Right lobe of liver (tissue), 6 donors: ENCODE results near the gene KPNA1. TPM values are rescaled to one million over a fixed set of nuclear protein-coding genes. Genes with fewer than 3 reads are reported as not detected.

Experiments
- ATAC-seq, 4 donors: fragments of 200-7000 bp; cut with Tn5 transposase; one replicate each; pipeline ENCODE4 v1.9.1; 2020; ENCODE audit warnings: mild to moderate bottlenecking in 4 of 4, moderate library complexity in 4 of 4
- DNase-seq, 3 donors: peaks; one replicate each; pipeline ENCODE4 v3.0.0-alpha.2; 2020
- H3K27ac ChIP-seq, 3 donors: fragments of 200-600 bp; one replicate each; pipeline ENCODE4 v1.8.0; 2022
- H3K27me3 ChIP-seq, 2 donors: fragments of 200-600 bp; one replicate each; pipeline ENCODE4 v1.8.0; 2022
- H3K36me3 ChIP-seq, 4 donors: fragments of 200-600 bp; sonication (generic) in 1 of 4; one replicate each; pipeline versions ENCODE4 v1.5.1 to v1.8.0; 2017 to 2022; ENCODE audit warnings: control low read depth in 1 of 4
- H3K4me1 ChIP-seq, 4 donors: fragments of 200-600 bp; sonication (generic) in 1 of 4; one replicate each; pipeline versions ENCODE4 v1.5.1 to v1.8.0; 2017 to 2022; ENCODE audit warnings: control low read depth in 1 of 4
- H3K4me3 ChIP-seq, 3 donors: fragments of 200-600 bp; one replicate each; pipeline ENCODE4 v1.8.0; 2022
- H3K9me3 ChIP-seq, 4 donors: fragments of 200-600 bp; sonication (generic) in 1 of 4; one replicate each; pipeline versions ENCODE4 v1.5.1 to v1.8.0; 2017 to 2022; ENCODE audit warnings: control low read depth in 1 of 4
- POLR2A ChIP-seq: fragments of 450-650 bp; IDR thresholded peaks from one replicate; pipeline ENCODE4 v1.6.1; 2017; ENCODE audit warnings: antibody characterized with exemption, mild to moderate bottlenecking
- WGBS: methylation state at CpG from one replicate; pipeline ENCODE4 v1.1.6; 2018; ENCODE audit warnings: low coverage, low lambda C conversion rate; ENCODE audit not compliant: insufficient coverage; ENCODE audit errors: missing lambda C conversion rate; 5-methylcytosine and 5-hydroxymethylcytosine counted together
- intact Hi-C, 2 donors: fragments of 100-400 bp; cut with DNase I; formaldehyde crosslinking; loops; one replicate each; pipeline versions ENCODE4 v1.11.2 to v1.14.1; 2022
- total RNA-seq, 6 experiments: library from RNA; depleted of rRNA in 2 of 6; stranded (reverse); fragments of >200 nt in 2 of 6; fragmentation: NEBNext Ultra II Directional in 3 of 6; extraction: Animal tissue kit (Norgen Biotek cat#: 25700) in 3 of 6; gene quantifications; one replicate each; pipeline versions ENCODE4 v1.1.0 to v1.2.4, GENCODE V29; 2016 to 2023
- TF ChIP-seq, protein P1 (sequence below), 4 donors: fragments of 200-600 bp in 3 of 4; fragments of 450-650 bp in 1 of 4; IDR thresholded peaks; one replicate each; pipeline versions ENCODE4 v1.5.1 to v1.8.0; 2016 to 2022; ENCODE audit warnings: antibody characterized with exemption in 4 of 4, mild to moderate bottlenecking in 2 of 4
- donor health status: DM: no; HTN: yes; CAD: no.
- donor health status: DM: no; HTN: no; CAD: no.
- donor health status: DM: no; HTN: no; CAD: no.
- donor health status: DM: no; HTN: yes; CAD: no.
- donor health status: DM: no; HTN: yes; CAD: no.

KPNA1 gene
- total RNA-seq, 6 experiments from 2014 or later: 33.7 to 61.3 (median 51.2) TPM

GRCh38 chr3:122476532-122476931 lies 38.2 kb downstream of the KPNA1 start:
- no peak overlapping the region for H3K4me3 ChIP-seq
- no peaks in the 10 kb centered on the region for H3K9me3 ChIP-seq
- no peaks in the 10 kb centered on the region for H3K27me3 ChIP-seq
- 100% methylated on average over 1 of the region's 2 CpGs for WGBS
- no peaks in the 10 kb centered on the region for H3K36me3 ChIP-seq
- DNase-seq: no peak
- intact Hi-C loops: no loop called here
- peaks cover 0 to 10% (median 0%) of the 10 kb centered on the region in 4 donors for H3K4me1 ChIP-seq
- no peak for ATAC-seq
- TF ChIP-seq, protein P1, sequence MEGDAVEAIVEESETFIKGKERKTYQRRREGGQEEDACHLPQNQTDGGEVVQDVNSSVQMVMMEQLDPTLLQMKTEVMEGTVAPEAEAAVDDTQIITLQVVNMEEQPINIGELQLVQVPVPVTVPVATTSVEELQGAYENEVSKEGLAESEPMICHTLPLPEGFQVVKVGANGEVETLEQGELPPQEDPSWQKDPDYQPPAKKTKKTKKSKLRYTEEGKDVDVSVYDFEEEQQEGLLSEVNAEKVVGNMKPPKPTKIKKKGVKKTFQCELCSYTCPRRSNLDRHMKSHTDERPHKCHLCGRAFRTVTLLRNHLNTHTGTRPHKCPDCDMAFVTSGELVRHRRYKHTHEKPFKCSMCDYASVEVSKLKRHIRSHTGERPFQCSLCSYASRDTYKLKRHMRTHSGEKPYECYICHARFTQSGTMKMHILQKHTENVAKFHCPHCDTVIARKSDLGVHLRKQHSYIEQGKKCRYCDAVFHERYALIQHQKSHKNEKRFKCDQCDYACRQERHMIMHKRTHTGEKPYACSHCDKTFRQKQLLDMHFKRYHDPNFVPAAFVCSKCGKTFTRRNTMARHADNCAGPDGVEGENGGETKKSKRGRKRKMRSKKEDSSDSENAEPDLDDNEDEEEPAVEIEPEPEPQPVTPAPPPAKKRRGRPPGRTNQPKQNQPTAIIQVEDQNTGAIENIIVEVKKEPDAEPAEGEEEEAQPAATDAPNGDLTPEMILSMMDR (IDR thresholded peaks at IDR 0.05): no peak
- no peak for TF ChIP-seq POLR2A
- H3K27ac ChIP-seq: no peak overlapping the region

- ATAC-seq: no peak
- intact Hi-C loops: no loop called here
- WGBS: 83% methylated on average over 2 of the region's 2 CpGs
- Histone ChIP-seq H3K36me3 (no peaks in the 10 kb centered on the region), H3K4me1 (peaks cover 0 to 10% (median 0%) of the 10 kb centered on the region in 4 donors), H3K27ac (no peak overlapping the region), H3K27me3 (no peaks in the 10 kb centered on the region), H3K4me3 (no peak overlapping the region), H3K9me3 (no peaks in the 10 kb centered on the region)
- no peak for DNase-seq
- TF ChIP-seq POLR2A: no peak
- TF ChIP-seq, protein P1 (IDR thresholded peaks at IDR 0.05): no peak
Measured at GRCh38 chr3:122475316-122475715, 39.4 kb downstream of the KPNA1 start.

DNA sequence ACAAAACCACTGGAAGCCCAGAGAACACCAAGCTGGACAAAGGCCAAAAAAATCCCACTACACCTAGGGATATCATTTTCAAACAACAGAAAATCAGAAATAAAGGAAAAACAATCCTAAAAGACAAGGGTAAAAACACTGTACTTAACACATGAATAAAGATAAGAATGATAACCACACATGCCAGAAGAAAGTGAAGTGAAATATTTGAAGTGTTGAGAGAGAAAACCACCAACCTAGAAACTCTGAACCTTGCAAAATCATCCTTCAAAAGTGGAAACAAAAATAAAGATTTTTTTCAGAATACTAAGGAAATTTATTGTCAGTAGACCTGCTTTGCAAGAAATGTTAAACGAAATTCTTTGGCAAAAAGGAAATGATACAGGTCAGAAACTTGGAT lies 45.1 kb downstream of the KPNA1 start:
- TF ChIP-seq, protein P1 (IDR thresholded peaks at IDR 0.05): no peak
- Histone ChIP-seq H3K4me3 (no peak overlapping the region), H3K4me1 (peaks cover 0 to 19% (median 0%) of the 10 kb centered on the region in 4 donors), H3K27ac (no peak overlapping the region), H3K27me3 (no peaks in the 10 kb centered on the region), H3K36me3 (peaks cover 0 to 8% (median 0%) of the 10 kb centered on the region in 4 donors), H3K9me3 (no peaks in the 10 kb centered on the region)
- 47% methylated on average over 1 of the region's 1 CpG for WGBS
- ATAC-seq: no peak
- DNase-seq: no peak
- intact Hi-C loops: no loop called here

DNA sequence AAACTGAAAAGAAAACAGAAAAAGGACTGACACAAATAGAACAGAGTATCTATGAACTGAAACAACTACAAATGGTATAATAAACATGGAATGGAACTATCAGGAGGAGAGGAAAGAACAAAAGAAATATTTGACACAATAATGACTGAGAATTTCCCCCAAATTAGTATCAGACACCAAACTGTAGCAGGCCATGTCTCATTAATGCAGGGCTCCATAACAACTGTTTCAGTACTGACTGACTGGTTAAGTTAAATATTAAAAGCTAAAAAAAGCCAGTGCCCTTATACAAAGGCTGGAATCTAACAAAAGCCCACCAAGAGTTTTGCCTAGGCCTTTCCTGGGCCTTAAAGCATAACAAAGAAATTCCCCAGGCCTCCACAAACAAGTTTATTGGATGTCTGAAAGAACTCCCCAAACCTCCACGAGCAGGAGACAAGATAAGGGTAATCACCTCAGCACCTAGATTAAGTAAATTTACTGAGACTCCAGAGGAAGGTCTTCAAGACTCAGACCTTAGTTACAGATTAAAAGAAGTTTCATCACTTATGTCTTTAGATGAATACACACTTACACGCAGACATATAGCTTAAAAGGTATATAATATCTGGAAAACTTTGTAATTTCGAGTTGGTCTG lies 45.7 kb downstream of the KPNA1 start:
- H3K9me3 ChIP-seq: no peaks in the 10 kb centered on the region
- ATAC-seq: no peak
- H3K36me3 ChIP-seq: peaks cover 0 to 8% (median 0%) of the 10 kb centered on the region in 4 donors
- no peak for TF ChIP-seq POLR2A
- TF ChIP-seq, protein P1 (IDR thresholded peaks at IDR 0.05): no peak
- no peak for DNase-seq
- no peak overlapping the region for H3K4me3 ChIP-seq
- WGBS: 60% methylated on average over 3 of the region's 3 CpGs
- H3K4me1 ChIP-seq: peaks cover 0 to 15% (median 0%) of the 10 kb centered on the region in 4 donors
- intact Hi-C loops: no loop called here
- no peak overlapping the region for H3K27ac ChIP-seq
- no peaks in the 10 kb centered on the region for H3K27me3 ChIP-seq
